Amniotic epithelial cell (primary cell): ENCODE measurements around the gene SGCD.

Source experiments
- DNase-seq: peaks from one replicate; pipeline ENCODE4 v3.0.0-alpha.2; 2010; ENCODE audit warnings: low read depth

The SGCD gene

DNA sequence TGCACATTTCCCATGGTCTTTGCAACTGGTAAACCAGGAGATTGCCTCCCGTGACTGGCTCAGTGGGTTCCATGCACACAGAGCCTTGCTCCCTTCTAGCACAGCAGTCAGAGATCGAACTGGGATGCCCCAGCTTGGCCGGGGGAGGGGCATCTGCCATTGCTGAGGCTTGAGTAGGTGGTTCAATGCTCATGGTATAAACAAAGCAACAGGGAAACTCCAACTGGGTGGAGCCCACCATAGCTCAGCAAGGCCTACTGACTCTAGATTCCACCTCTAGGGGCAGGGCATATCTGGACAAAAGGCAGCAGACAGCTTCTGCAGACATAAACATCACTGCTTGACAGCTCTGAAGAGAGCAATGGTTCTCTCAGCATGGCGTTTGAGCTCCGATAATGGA is 456.1 kb downstream of the SGCD start:
- DNase-seq = no peak

DNA sequence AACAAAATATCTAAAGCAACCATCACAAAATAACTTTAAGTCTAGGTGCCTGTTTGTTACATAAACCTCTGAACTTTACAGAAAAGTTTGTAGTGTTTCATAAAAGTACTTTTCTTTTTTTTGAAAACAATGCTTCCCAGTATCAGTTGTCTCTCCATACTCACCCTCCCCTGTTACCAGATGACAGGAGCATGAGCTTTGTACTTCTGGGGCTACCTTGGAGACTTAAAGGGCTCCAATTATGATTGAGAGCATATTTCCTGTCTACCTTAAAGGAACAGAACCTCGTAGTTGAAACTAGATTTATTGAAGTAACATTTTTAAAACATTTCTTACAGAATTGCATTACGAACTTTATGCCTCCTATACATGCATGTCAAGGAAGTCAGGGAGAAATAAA is 467.7 kb downstream of the SGCD start:
- DNase-seq = no peak

DNA sequence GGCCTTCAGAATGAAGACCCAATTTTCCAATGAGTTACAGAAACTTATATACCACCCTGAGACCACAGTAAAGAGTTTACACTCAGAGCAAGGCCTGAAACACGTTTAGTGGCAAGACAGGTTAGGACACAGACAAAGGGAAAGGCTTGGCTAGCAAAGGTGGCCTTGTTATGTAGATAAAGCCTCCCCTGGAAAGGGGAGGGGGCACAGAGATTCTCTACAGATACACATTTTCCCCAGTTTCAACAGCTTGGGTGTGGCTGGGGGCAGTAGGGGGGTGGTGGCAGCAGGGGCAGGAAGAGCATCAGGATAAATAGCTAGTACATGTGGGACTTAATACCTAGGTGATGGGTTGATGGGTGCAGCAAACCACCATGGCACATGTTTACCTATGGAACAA is 471.2 kb downstream of the SGCD start:
- DNase-seq = no peak

DNA sequence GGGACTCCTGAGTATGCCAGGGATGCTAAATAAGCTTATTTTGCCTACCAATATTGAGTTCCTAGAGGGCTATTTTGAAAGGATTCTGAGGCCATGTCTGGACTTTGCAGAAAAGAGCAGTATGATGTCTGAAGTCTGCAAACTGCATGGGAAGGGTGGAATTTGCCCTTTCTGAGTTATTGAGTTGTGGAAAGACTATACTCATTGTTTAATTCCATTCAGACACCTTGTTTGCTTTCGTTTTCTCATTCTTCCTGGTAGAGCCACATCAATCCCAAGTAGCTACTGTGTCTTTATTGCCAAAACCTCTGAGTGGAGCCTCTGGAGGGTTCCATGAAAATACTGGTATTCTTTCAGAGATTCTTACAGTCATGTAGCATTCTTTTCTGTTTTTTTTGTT is 472.2 kb downstream of the SGCD start:
- no peak for DNase-seq

DNA sequence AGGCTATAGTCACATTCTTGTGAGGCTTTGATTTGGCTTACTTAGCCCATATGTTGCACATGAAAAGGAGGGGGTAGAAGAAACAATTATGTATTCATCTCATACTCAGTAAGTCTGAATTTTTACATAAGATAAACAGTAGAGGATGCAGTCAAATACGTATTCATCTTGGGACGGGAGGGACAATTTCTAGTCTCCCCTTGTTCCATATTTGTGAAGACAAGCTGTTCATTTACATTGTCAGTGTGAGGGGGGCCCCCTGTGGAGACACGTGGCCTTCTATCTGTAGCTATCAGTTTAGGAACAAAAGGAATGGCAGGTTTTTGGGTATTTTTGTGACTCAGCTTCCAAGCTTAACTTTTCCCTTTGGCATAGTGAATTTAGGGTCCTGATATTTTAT is 474.0 kb downstream of the SGCD start:
- no peak for DNase-seq

DNA sequence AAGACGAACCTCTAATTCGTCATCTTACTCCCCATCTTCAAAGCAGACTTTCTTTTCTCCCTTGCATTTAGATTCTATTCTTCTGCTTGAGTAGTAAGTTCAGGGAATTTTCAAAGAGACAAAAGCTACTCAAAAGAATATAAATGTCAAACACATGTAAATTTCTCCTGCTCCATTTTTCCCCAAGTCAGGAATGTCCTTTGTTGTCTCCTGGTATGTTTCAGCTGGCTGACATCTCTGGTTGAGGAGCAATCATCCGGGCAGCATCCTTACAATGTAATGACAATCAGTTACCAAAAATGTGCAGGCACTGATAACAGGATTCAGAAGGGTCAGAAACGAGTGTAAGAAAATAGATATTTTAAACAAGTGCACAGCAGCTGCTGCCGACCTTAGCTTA is 475.5 kb downstream of the SGCD start:
- DNase-seq = no peak

DNA sequence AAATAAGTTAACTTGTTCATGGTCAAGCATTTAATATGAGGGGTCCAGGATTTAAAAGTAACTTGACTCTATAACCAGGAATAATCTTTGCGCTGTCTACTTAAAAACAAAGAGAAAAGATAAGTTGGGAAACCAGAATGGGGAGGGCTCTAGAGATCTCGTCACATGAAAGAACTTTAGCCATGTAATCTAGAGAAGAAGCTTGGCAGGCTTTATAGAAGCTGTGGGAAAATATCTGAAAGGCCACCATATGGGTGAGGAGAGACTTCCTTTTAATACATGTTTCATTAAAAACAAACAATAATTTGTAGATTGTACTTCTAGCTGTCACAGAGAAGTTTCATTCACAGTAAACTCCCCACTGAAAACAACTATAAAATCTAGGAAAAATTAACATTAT is 476.4 kb downstream of the SGCD start:
- no peak for DNase-seq

DNA sequence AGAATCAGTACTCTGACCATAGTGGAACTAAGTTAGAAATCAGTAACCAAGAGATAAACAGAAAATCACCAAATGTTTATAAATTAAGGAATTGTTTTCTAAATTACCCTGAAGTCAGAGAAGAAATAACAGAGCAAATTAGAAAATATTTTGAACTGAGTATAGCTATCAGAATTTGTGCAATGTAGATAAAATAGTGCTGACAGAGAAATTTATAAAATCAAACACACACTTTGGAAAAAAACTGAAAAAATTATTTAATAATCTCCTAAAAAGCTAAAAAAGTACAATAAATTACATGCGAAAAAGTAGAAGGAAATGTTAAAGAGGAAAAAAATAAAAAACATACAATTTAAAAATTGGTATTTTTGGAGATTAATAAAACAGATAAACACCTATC is 486.0 kb downstream of the SGCD start:
- no peak for DNase-seq

DNA sequence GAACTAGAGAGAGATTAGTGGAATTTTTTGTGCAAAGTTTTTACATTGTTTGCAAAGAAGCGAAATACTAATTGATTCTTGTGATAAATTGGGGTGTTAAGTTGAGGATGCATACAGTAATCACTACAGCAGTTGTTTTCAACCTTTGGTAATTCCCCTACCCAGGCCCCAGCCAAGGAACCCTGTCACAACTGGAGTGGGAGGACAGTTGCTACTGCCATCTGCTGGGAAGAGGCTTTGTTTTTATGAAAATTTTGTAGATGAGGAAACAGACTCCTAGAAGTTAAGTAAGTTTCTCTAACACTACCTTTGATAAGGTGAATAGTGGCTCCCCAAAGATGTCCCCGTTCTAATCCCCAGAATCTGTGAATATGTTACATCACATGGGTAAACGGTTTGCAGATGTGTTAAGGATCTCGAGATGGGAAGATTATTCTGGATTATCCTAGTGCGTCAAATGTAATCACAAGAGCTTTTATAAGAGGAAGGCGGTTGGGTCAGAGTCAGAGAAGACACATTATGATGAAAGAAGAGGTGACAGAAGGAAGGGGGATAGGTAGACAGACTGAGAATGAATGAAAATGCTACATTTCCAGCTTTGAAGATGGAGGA is 489.1 kb downstream of the SGCD start:
- DNase-seq = no peak
